ENCODE results near the gene PNMA8B.
A peak's percentile ranks its signal among the peaks of the same experiment; 100 is the strongest.

- TF ChIP-seq ZXDB (tag by site-specific recombination; IDR thresholded peaks at IDR 0.05) = no peak
- TF ChIP-seq PRDM6 (tag by site-specific recombination; IDR thresholded peaks at IDR 0.05) = no peak
- no peak for TF ChIP-seq KLF16 (tag by site-specific recombination; IDR thresholded peaks at IDR 0.05)
- peak; percentile 62 for TF ChIP-seq CTCF (tag by site-specific recombination; IDR thresholded peaks at IDR 0.05)
- TF ChIP-seq REST (tag by site-specific recombination; IDR thresholded peaks at IDR 0.05) = no peak
- no peak for TF ChIP-seq TCF7L2 (IDR thresholded peaks at IDR 0.05; ENCODE audit: borderline replicate concordance, low read depth, low read length)
- TF ChIP-seq PRDM10 (tag by site-specific recombination; IDR thresholded peaks at IDR 0.05) = no peak
- no peak for TF ChIP-seq PATZ1 (tag by site-specific recombination; IDR thresholded peaks at IDR 0.05)
- TF ChIP-seq ZNF140 (tag by site-specific recombination; IDR thresholded peaks at IDR 0.05) = no peak
- TF ChIP-seq SCRT2 (tag by site-specific recombination; IDR thresholded peaks at IDR 0.05) = no peak
- no peak for TF ChIP-seq BCL11A (tag by site-specific recombination; IDR thresholded peaks at IDR 0.05; ENCODE audit: low read depth)
- TF ChIP-seq SP7 (tag by site-specific recombination; IDR thresholded peaks at IDR 0.05) = no peak
- TF ChIP-seq ZBTB11 (tag by site-specific recombination; conservative IDR thresholded peaks at IDR 0.05; ENCODE audit: low read depth) = no peak
Measured at GRCh38 chr19:46537136-46538097, 41.8 kb upstream of the PNMA8B start.

Data from HEK293 (cell line).